Measurements from ENCODE around the gene PCDHA9.
"Not testable (repeated sequence)": the region's sequence is repeated elsewhere in the genome, so short reads cannot be mapped to it uniquely, and the experiment has no call there.

DNA sequence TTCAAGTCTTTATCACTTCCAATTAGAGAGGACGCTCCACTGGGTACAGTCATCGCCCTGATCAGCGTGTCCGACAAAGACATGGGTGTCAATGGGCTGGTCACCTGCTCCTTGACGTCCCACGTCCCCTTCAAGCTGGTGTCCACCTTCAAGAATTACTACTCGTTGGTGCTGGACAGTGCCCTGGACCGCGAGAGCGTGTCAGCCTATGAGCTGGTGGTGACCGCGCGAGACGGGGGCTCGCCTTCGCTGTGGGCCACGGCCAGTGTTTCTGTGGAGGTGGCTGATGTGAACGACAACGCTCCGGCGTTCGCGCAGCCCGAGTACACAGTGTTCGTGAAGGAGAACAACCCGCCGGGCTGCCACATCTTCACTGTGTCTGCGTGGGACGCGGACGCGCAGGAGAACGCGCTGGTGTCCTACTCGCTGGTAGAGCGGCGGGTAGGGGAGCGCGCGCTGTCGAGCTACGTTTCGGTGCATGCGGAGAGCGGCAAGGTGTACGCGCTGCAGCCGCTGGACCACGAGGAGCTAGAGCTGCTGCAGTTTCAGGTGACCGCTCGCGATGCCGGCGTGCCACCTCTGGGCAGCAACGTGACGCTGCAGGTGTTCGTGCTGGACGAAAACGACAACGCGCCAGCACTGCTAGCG lies 39.8 kb upstream of the PCDHA9 start:
- TF ChIP-seq, protein P1, sequence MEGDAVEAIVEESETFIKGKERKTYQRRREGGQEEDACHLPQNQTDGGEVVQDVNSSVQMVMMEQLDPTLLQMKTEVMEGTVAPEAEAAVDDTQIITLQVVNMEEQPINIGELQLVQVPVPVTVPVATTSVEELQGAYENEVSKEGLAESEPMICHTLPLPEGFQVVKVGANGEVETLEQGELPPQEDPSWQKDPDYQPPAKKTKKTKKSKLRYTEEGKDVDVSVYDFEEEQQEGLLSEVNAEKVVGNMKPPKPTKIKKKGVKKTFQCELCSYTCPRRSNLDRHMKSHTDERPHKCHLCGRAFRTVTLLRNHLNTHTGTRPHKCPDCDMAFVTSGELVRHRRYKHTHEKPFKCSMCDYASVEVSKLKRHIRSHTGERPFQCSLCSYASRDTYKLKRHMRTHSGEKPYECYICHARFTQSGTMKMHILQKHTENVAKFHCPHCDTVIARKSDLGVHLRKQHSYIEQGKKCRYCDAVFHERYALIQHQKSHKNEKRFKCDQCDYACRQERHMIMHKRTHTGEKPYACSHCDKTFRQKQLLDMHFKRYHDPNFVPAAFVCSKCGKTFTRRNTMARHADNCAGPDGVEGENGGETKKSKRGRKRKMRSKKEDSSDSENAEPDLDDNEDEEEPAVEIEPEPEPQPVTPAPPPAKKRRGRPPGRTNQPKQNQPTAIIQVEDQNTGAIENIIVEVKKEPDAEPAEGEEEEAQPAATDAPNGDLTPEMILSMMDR (IDR thresholded peaks at IDR 0.05): not testable (repeated sequence)
- TF ChIP-seq POLR2A (IDR thresholded peaks at IDR 0.05): not testable (repeated sequence)
